Mesothelial cell of epicardium (in vitro differentiated cells): ENCODE measurements around the gene LMF1. TPM values are rescaled to one million over a fixed set of nuclear protein-coding genes. Genes with fewer than 3 reads are reported as not detected.

Experiments used
- DNase-seq, 2 experiments: peaks; one replicate each; pipeline ENCODE4 v3.0.0; 2021; ENCODE audit warnings: low spot score in 2 of 2; ENCODE audit not compliant: unreplicated experiment in 2 of 2
- H3K27ac Mint-ChIP-seq: 2 replicates; pipeline ENCODE4 v1.8.0; 2021; ENCODE audit warnings: mixed read lengths
- H3K27me3 Mint-ChIP-seq: 2 replicates; pipeline ENCODE4 v1.8.0; 2021; ENCODE audit warnings: low read depth, mixed read lengths
- H3K36me3 Mint-ChIP-seq: 2 replicates; pipeline ENCODE4 v1.8.0; 2021; ENCODE audit warnings: mixed read lengths
- H3K4me1 Mint-ChIP-seq: 2 replicates; pipeline ENCODE4 v1.8.0; 2021; ENCODE audit warnings: mixed read lengths
- H3K4me3 Mint-ChIP-seq: 2 replicates; pipeline ENCODE4 v1.8.0; 2021; ENCODE audit warnings: mild to moderate bottlenecking, moderate library complexity, mixed read lengths
- H3K9me3 Mint-ChIP-seq: 2 replicates; pipeline ENCODE4 v1.8.0; 2021; ENCODE audit warnings: mixed read lengths
- CTCF ChIP-seq: fragments of 200-600 bp; sonication (generic); IDR thresholded peaks from one replicate; pipeline ENCODE4 v1.5.0; 2021; ENCODE audit warnings: antibody characterized with exemption; ENCODE audit not compliant: unreplicated experiment
- total RNA-seq: library from RNA; stranded (reverse); gene quantifications from 3 replicates; pipeline ENCODE4 v1.2.1, GENCODE V29; 2021

The LMF1 gene
- total RNA-seq, 1 donor from 2014 or later, result 37.4 TPM

- no peaks in the 10 kb centered on the region for H3K27me3 Mint-ChIP-seq
- no peak overlapping the region for H3K27ac Mint-ChIP-seq
- H3K36me3 Mint-ChIP-seq, result peaks cover 6% of the 10 kb centered on the region
- no peak overlapping the region for H3K4me3 Mint-ChIP-seq
- no peak for DNase-seq
- no peaks in the 10 kb centered on the region for H3K9me3 Mint-ChIP-seq
- no peaks in the 10 kb centered on the region for H3K4me1 Mint-ChIP-seq
- TF ChIP-seq CTCF, result no peak
Observed at GRCh38 chr16:900211-900610, 70.6 kb downstream of the LMF1 start.

- no peak overlapping the region for H3K4me3 Mint-ChIP-seq
- no peak for TF ChIP-seq CTCF
Observed at GRCh38 chr16:899683-900060, 71.1 kb downstream of the LMF1 start.

GRCh38 chr16:898761-899682, 71.8 kb downstream of the LMF1 start:
- DNase-seq, result no peak
- no peak for TF ChIP-seq CTCF
- Mint-ChIP-seq H3K9me3 (no peaks in the 10 kb centered on the region), H3K4me3 (no peak overlapping the region), H3K4me1 (no peaks in the 10 kb centered on the region), H3K27me3 (no peaks in the 10 kb centered on the region), H3K27ac (no peak overlapping the region), H3K36me3 (peaks cover 3% of the 10 kb centered on the region)

More at GRCh38 chr16:899683-900060, 71.1 kb downstream of the LMF1 start:
- no peaks in the 10 kb centered on the region for H3K4me1 Mint-ChIP-seq
- no peaks in the 10 kb centered on the region for H3K9me3 Mint-ChIP-seq
- no peaks in the 10 kb centered on the region for H3K27me3 Mint-ChIP-seq
- no peak for DNase-seq
- H3K36me3 Mint-ChIP-seq, result peaks cover 3% of the 10 kb centered on the region
- H3K27ac Mint-ChIP-seq, result no peak overlapping the region

- no peaks in the 10 kb centered on the region for H3K9me3 Mint-ChIP-seq
- no peak for DNase-seq
- no peaks in the 10 kb centered on the region for H3K27me3 Mint-ChIP-seq
- peaks cover 3% of the 10 kb centered on the region for H3K36me3 Mint-ChIP-seq
- H3K27ac Mint-ChIP-seq, result no peak overlapping the region
- no peaks in the 10 kb centered on the region for H3K4me1 Mint-ChIP-seq
- no peak for TF ChIP-seq CTCF
- H3K4me3 Mint-ChIP-seq, result no peak overlapping the region
Observed at GRCh38 chr16:898216-898615, 72.6 kb downstream of the LMF1 start.

GRCh38 chr16:897701-898100, 73.1 kb downstream of the LMF1 start:
- no peak overlapping the region for H3K27ac Mint-ChIP-seq
- H3K27me3 Mint-ChIP-seq, result no peaks in the 10 kb centered on the region
- H3K4me1 Mint-ChIP-seq, result no peaks in the 10 kb centered on the region
- H3K36me3 Mint-ChIP-seq, result peaks cover 3% of the 10 kb centered on the region
- no peak for TF ChIP-seq CTCF
- DNase-seq, result no peak
- no peaks in the 10 kb centered on the region for H3K9me3 Mint-ChIP-seq
- no peak overlapping the region for H3K4me3 Mint-ChIP-seq
